ENCODE data around the gene GTF2A2.
"Not testable (repeated sequence)": the region's sequence is repeated elsewhere in the genome, so short reads cannot be mapped to it uniquely, and the experiment has no call there.

The GTF2A2 gene

GRCh38 chr15:59656897-59657634, at the start of gene GTF2A2:
Gene GTF2A2 (minus strand): TSS chr15:59657515. CDS start chr15:59652277, 5,238 bp downstream.
- Mint-ChIP-seq H3K36me3 (ENCODE audit: low read depth) (peaks cover 31% of the 10 kb centered on the region), H3K9me3 (peaks cover 6% of the 10 kb centered on the region), H3K27me3 (ENCODE audit: low read depth) (no peaks in the 10 kb centered on the region), H3K4me1 (ENCODE audit: low read depth) (peaks cover 8% of the 10 kb centered on the region), H3K4me3 (no peak within 1 kb of the TSS), H3K27ac (peak within 1 kb of the TSS; percentile 89)
- DNase-seq (ENCODE audit: low spot score) = peak; percentile 95

GRCh38 chr15:59703979-59704796, 46.9 kb upstream of the GTF2A2 start:
- Mint-ChIP-seq H3K9me3 (no peaks in the 10 kb centered on the region), H3K27me3 (ENCODE audit: low read depth) (peaks cover 42% of the 10 kb centered on the region), H3K27ac (no peak overlapping the region), H3K36me3 (ENCODE audit: low read depth) (no peaks in the 10 kb centered on the region), H3K4me3 (no peak overlapping the region), H3K4me1 (ENCODE audit: low read depth) (no peaks in the 10 kb centered on the region)
- no peak for DNase-seq (ENCODE audit: low spot score)

GRCh38 chr15:59702351-59702750, 45.0 kb upstream of the GTF2A2 start:
- H3K27ac Mint-ChIP-seq = no peak overlapping the region
- peaks cover 35% of the 10 kb centered on the region for H3K27me3 Mint-ChIP-seq (ENCODE audit: low read depth)
- no peaks in the 10 kb centered on the region for H3K36me3 Mint-ChIP-seq (ENCODE audit: low read depth)
- DNase-seq (ENCODE audit: low spot score) = no peak
- H3K9me3 Mint-ChIP-seq = no peaks in the 10 kb centered on the region
- H3K4me3 Mint-ChIP-seq = no peak overlapping the region
- no peaks in the 10 kb centered on the region for H3K4me1 Mint-ChIP-seq (ENCODE audit: low read depth)

- Mint-ChIP-seq H3K36me3 (ENCODE audit: low read depth) (no peaks in the 10 kb centered on the region), H3K9me3 (no peaks in the 10 kb centered on the region), H3K27me3 (ENCODE audit: low read depth) (peaks cover 32% of the 10 kb centered on the region), H3K4me3 (no peak overlapping the region), H3K27ac (no peak overlapping the region), H3K4me1 (ENCODE audit: low read depth) (no peaks in the 10 kb centered on the region)
- DNase-seq (ENCODE audit: low spot score) = no peak
Observed at GRCh38 chr15:59701880-59702279, 44.6 kb upstream of the GTF2A2 start.

GRCh38 chr15:59699810-59700431, 42.6 kb upstream of the GTF2A2 start:
- no peaks in the 10 kb centered on the region for H3K36me3 Mint-ChIP-seq (ENCODE audit: low read depth)
- H3K27ac Mint-ChIP-seq = no peak overlapping the region
- no peak for DNase-seq (ENCODE audit: low spot score)
- no peaks in the 10 kb centered on the region for H3K4me1 Mint-ChIP-seq (ENCODE audit: low read depth)
- H3K4me3 Mint-ChIP-seq = no peak overlapping the region
- H3K27me3 Mint-ChIP-seq (ENCODE audit: low read depth) = peaks cover 27% of the 10 kb centered on the region
- no peaks in the 10 kb centered on the region for H3K9me3 Mint-ChIP-seq

- not testable (repeated sequence) for DNase-seq (ENCODE audit: low spot score); H3K4me1 Mint-ChIP-seq (ENCODE audit: low read depth); H3K4me3 Mint-ChIP-seq; H3K9me3 Mint-ChIP-seq; H3K27ac Mint-ChIP-seq; H3K36me3 Mint-ChIP-seq (ENCODE audit: low read depth)
- peaks cover 18% of the 10 kb centered on the region for H3K27me3 Mint-ChIP-seq (ENCODE audit: low read depth)
Observed at GRCh38 chr15:59698065-59698464, 40.8 kb upstream of the GTF2A2 start.

GRCh38 chr15:59696332-59696731, 39.0 kb upstream of the GTF2A2 start:
- Mint-ChIP-seq H3K36me3 (ENCODE audit: low read depth) (no peaks in the 10 kb centered on the region), H3K4me3 (no peak overlapping the region), H3K27me3 (ENCODE audit: low read depth) (peaks cover 9% of the 10 kb centered on the region), H3K4me1 (ENCODE audit: low read depth) (peaks cover under 1% of the 10 kb centered on the region), H3K27ac (no peak overlapping the region), H3K9me3 (no peaks in the 10 kb centered on the region)
- DNase-seq (ENCODE audit: low spot score) = no peak

- H3K27ac Mint-ChIP-seq = no peak overlapping the region
- no peaks in the 10 kb centered on the region for H3K9me3 Mint-ChIP-seq
- H3K27me3 Mint-ChIP-seq (ENCODE audit: low read depth) = peaks cover 2% of the 10 kb centered on the region
- H3K4me1 Mint-ChIP-seq (ENCODE audit: low read depth) = peaks cover 8% of the 10 kb centered on the region
- DNase-seq (ENCODE audit: low spot score) = no peak
- no peaks in the 10 kb centered on the region for H3K36me3 Mint-ChIP-seq (ENCODE audit: low read depth)
- H3K4me3 Mint-ChIP-seq = no peak overlapping the region
Observed at GRCh38 chr15:59694779-59695178, 37.5 kb upstream of the GTF2A2 start.

- peaks cover 10% of the 10 kb centered on the region for H3K36me3 Mint-ChIP-seq (ENCODE audit: low read depth)
- no peak for DNase-seq (ENCODE audit: low spot score)
- H3K9me3 Mint-ChIP-seq = no peaks in the 10 kb centered on the region
- H3K27me3 Mint-ChIP-seq (ENCODE audit: low read depth) = no peaks in the 10 kb centered on the region
- H3K27ac Mint-ChIP-seq = peak overlapping the region; percentile 52
- H3K4me3 Mint-ChIP-seq = peak overlapping the region; percentile 57
- peaks cover 23% of the 10 kb centered on the region for H3K4me1 Mint-ChIP-seq (ENCODE audit: low read depth)
Observed at GRCh38 chr15:59691194-59691805, 34.0 kb upstream of the GTF2A2 start.

GRCh38 chr15:59689626-59690236, 32.4 kb upstream of the GTF2A2 start:
- H3K36me3 Mint-ChIP-seq (ENCODE audit: low read depth) = peaks cover 19% of the 10 kb centered on the region
- DNase-seq (ENCODE audit: low spot score) = peak; percentile 61
- peak overlapping the region; percentile 93 for H3K27ac Mint-ChIP-seq
- peak overlapping the region; percentile 94 for H3K4me3 Mint-ChIP-seq
- peaks cover 33% of the 10 kb centered on the region for H3K4me1 Mint-ChIP-seq (ENCODE audit: low read depth)
- no peaks in the 10 kb centered on the region for H3K9me3 Mint-ChIP-seq
- H3K27me3 Mint-ChIP-seq (ENCODE audit: low read depth) = no peaks in the 10 kb centered on the region

GRCh38 chr15:59688782-59689625, 31.7 kb upstream of the GTF2A2 start, which contains the start of gene BNIP2:
Gene BNIP2 (minus strand): TSS chr15:59689320. CDS start chr15:59682457, 6,863 bp downstream.
- Mint-ChIP-seq H3K27ac (peak within 1 kb of the TSS; percentile 93), H3K9me3 (no peaks in the 10 kb centered on the region), H3K4me3 (peak within 1 kb of the TSS; percentile 94), H3K36me3 (ENCODE audit: low read depth) (peaks cover 21% of the 10 kb centered on the region), H3K4me1 (ENCODE audit: low read depth) (peaks cover 37% of the 10 kb centered on the region), H3K27me3 (ENCODE audit: low read depth) (no peaks in the 10 kb centered on the region)
- DNase-seq (ENCODE audit: low spot score) = peak; percentile 96

- Mint-ChIP-seq H3K36me3 (ENCODE audit: low read depth) (peaks cover 23% of the 10 kb centered on the region), H3K27me3 (ENCODE audit: low read depth) (no peaks in the 10 kb centered on the region), H3K4me3 (peak overlapping the region; percentile 94), H3K9me3 (no peaks in the 10 kb centered on the region), H3K4me1 (ENCODE audit: low read depth) (peaks cover 39% of the 10 kb centered on the region), H3K27ac (peak overlapping the region; percentile 93)
- DNase-seq (ENCODE audit: low spot score) = no peak
Observed at GRCh38 chr15:59688423-59688781, 31.1 kb upstream of the GTF2A2 start.

GRCh38 chr15:59687836-59688235, 30.5 kb upstream of the GTF2A2 start:
- Mint-ChIP-seq H3K4me3 (peak overlapping the region; percentile 94), H3K9me3 (no peaks in the 10 kb centered on the region), H3K27ac (peak overlapping the region; percentile 93), H3K27me3 (ENCODE audit: low read depth) (no peaks in the 10 kb centered on the region), H3K36me3 (ENCODE audit: low read depth) (peaks cover 28% of the 10 kb centered on the region), H3K4me1 (ENCODE audit: low read depth) (peaks cover 42% of the 10 kb centered on the region)
- DNase-seq (ENCODE audit: low spot score) = no peak

Data from T-helper 2 cell treated with Interferon-gamma antibody and Interleukin-4, amounts not matched to agents 5 μg/mL and 100 μg/mL, for 36 hours (primary cell).